ENCODE data around the gene COL4A2.
A peak's percentile ranks its signal among the peaks of the same experiment; 100 is the strongest.

The COL4A2 gene

DNA sequence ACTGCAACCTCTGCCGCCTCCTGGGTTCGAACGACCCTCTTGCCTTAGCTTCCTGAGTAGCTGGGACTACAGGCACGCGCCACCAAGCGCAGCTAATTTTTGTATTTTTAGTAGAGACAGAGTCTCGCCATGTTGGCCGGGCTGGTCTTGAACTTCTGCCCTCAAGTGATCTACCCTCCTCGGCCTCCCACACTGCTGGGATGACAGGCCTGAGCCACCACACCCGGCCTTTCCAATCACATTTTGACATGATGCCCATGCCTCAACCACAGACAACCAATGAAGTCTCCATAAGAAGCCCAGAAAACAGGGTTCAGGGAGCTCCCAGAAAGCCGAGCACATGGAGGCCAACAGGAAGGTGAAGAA lies 242.7 kb downstream of the COL4A2 start:
- DNase-seq = no peak

DNA sequence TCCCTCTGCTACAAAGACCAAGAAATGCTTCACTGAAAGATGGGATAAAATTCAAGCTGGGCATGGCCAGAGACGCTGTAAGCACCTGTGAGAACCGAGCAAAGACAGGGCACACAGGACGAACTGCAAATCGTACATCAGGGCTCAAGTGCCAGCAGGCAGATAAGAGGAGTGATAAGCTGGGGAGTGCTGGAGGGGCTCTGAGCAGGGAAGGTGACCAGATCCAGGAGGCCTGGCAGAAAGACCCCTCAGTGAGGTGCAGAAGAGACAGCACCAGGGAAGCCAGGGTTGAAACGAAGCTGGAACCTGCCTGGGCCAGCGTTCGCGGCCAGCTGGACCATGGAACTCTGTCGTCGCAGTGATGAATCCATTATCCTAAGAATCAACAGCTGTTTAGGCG lies 244.2 kb downstream of the COL4A2 start:
- no peak for DNase-seq

DNA sequence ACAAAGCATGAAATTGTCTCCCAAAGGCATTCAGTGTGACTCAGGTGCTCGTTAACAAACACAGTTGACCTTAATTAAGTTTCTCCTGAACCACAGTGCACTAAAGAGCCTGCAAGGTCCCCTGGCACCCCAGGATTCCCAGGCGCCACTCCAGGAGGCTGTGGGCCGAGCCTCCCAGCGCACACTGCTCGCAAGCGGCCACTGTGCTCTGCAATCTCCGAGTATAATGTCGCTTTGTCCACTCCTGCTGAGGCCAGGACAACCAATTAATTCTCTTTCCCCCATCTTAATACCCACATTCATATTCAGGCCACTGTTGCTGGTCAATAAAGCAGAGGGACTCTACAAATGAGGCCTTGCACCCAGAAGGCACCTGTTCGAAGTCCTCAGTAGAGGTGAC lies 245.7 kb downstream of the COL4A2 start:
- DNase-seq = no peak

DNA sequence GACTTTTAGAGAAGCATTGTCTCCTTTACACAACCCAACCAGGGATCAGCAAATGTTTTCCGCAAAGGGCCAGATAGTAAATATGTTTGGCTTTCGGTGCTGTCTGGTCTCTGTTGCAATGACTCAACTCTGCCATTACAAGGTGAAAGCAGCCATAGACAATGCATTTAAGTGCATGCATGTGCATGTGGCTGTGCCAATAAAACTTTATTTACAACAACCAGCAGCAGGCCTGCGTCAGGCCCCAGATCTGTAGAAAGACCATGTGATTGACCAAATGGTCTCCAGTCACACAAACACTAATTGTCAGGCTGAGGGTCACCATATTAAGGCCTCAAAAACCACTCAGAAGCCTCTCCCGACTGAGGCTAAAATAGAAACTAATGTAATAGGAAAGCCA lies 246.3 kb downstream of the COL4A2 start:
- no peak for DNase-seq

DNA sequence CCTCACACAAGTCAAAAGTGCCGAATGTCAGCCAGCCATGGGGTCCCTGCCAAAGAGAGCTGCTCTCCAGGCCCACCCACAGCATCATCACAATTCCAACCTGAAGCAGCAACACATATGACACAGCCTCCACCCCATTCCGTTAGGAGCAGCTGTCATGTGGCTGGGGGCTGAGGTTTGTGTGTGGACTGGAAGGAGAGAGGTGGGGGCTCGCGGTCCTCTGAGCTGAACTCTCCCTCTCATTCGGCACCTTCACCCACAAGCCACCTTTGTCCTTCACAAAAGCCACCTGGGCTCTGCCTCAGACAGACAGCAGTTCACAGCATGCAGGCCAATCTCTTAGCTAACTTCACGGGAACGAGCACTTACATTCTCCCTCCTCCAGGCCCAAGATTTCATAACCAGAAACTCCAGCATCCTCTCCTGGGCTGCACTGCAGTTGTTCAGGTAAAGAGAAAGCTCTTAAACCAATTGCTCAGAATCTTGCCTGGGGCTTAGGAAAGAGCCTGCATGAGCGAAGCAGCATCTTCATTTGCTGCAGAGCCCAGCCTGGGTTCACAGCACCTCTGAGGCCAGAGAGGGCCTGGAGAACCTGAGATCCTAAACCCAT lies 247.2 kb downstream of the COL4A2 start:
- DNase-seq = no peak

DNA sequence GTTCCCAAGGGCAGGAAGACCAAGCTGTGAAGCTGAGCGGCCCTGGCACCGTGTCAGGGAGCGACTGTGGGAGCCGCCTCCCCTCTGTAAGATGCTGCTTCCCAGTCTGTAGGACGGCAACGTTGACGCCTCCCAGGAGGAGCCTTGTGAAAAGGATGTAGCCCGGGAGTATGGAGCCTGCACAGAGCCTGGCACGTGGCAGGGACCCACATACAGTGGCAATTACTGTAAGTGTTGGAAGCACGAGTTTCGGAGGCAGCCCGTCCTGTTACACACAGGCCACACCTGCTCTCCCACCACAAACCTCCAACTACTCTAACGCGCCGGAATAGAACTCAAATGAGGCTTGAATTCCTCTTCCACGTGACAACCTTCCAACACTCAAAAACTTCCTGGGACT lies 247.9 kb downstream of the COL4A2 start:
- no peak for DNase-seq

DNA sequence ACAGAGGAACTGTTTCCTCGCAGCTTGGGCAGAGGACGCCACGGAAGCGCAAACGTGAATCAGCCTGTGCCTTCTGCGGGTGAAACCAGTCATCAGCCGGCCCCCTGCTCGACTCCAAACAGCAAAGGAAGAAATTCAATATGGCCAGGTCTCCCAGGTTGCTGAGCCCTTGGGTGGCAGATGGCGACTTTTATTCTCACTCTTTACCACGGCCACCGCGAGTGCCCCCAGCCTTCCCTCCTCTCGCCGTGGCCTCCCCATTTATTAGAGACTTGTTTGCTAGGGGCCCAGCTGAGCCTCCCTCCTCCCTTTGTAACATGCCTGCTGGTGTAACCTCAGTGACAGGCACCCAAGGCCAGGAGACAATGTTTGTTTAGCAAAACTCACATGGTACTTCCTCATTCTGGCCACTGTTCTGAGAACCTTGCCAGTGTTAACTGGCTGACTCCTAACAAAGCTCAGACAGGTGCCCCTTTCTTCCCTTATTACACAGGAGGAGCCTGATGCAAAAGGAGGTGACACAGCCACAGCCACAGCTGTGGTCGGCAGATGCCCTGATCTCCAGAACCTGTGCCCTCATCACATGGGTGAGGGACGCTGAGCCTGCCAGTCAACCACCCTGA lies 248.6 kb downstream of the COL4A2 start:
- DNase-seq = peak; percentile 76

DNA sequence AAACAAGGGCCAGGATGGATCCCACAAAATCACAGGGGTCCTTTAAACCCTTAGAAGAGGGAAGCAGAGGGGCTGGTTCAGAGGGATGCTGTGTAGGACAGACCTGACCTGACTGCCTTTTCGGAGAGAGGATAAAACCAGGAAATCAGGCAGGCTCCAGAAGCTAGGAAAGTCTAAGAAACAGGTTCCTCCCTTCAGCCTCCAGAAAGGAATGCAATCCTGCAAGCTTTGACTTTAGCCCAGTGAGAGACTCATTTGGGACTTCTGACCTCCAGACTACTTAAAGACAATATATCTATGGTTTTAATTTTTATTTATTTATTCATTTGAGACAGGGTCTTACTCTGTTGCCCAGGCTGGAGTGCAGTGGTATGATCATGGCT lies 249.1 kb downstream of the COL4A2 start:
- no peak for DNase-seq

DNA sequence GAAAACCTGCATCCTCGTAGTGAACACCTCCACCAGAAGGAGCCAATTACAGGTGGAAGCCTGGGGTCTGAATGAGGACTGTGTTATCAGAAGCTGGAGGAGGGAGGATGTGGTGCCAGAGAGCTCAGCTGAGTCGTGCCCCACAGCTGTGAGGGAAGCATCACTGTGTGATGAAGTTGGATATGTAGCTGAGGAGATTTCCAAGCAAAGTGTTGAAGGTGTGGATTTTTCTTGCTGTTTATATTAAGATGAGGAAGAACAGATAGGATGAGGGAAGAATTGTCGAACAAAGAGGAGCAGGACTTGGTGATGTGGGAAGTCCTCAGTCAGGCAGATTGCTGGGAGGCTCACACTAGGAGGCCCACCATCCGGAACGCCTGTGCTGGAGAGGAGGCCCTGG lies 250.0 kb downstream of the COL4A2 start:
- no peak for DNase-seq

DNA sequence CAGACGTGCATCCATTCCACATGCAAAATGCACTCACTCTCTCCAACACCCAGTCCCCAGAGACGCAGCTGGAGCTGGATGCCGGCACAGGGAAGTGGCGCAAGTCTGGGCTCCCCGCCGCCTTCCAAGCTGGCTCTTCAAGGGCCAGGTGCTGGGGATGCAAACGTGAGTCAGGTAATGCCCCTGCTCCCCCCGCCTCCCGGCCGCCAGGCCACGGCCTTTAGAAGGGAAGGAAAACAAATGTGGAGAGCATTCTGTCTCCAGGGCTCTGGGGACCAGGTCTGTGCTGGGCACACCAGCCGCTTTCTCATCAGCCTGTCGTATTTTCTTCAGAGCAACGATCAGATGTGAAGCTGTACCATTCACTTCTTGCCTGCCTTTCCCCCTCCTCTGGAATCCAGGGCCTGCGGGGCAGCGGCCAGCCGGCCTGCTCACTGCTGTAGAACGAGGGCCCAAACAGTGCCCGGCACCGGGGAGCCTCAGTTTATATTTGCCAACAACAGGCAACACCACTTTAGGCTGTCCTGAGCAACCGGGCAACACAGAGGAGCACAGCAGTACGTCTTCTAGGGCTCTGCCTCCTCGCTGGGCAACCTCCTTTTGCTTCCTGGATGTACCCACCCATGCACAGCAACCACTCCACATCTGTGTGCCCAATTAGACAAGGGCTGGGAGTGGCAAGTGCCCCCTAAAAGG lies 250.7 kb downstream of the COL4A2 start:
- DNase-seq = peak; percentile 52

DNA sequence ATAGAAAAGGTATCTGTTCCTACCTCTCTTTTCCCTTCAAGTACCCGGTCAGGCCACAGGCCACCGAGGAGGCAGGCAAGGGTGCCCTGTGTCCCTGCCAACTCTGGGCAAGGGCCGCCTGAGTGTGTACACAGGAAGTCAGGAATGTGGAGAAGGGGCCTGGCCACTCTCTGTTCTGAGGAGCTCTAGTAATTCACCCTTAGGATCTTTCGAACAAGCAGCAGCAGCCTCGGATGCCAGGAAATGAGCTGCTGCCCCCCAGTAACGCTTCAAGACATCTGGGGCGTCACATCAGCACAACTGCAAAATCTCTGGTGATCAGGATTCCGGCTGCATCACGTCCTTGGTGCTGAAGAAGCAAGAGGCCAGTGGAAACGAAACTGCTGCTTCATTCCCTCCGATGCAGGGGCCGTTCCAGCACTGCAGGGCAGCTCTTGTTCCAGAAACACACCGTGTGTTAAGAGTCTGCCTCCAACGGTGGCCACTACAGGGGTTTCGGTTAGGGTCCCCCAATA lies 252.4 kb downstream of the COL4A2 start:
- no peak for DNase-seq

DNA sequence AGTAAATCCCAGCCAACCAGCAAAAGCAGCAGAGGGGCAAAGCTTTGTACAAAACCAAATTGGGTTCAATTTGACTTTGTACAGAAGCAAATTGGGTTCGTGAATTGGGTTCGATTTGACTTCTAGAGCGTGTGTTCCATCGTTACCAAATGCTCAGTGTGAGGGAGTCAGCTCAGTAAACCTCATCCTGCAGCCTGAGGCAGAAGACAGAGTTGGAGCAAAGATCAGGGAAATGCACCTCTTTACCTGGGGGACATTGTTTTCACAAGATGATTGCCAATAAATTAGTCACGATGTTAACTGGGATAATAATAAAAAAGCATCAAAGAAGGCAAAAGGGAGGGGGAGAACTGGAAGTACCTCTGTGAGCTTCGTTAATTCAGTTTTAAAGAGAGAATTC lies 252.9 kb downstream of the COL4A2 start:
- DNase-seq = no peak

DNA sequence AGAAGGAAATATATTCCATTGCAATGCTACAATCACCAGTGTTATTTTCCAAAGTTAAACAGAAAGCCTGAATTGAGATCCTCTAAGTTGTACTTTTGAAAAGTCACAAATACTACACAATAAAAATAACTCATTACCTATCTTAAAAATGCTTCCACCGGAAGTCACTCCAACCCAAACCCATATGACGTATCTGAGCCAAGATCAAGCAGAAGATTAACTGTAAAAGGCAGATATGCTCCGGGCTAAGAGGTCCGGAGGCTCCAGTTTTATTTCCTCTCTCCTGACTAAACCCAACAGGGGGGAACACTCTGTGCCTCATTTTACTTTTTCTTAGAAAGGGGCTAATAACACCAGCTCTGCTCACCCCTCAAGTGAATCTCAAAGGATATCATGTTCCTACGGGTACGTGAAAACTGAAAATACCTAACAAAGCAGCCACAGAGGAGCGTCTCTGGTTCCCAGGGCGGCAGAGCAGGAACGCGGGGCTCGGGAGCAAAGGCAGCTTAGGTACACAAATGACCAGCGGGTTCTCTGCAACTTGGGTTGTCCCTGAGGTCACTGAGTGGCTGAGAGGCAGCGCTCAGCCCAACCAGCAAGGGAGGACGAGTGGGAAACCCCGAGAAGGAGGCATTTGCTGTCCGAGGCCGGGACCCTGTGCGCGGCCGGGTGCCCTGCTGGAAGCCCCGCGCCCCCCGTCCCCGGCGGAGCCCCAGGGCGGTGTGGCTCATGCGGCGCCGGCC lies 253.7 kb downstream of the COL4A2 start:
- peak; percentile 8 for DNase-seq

DNA sequence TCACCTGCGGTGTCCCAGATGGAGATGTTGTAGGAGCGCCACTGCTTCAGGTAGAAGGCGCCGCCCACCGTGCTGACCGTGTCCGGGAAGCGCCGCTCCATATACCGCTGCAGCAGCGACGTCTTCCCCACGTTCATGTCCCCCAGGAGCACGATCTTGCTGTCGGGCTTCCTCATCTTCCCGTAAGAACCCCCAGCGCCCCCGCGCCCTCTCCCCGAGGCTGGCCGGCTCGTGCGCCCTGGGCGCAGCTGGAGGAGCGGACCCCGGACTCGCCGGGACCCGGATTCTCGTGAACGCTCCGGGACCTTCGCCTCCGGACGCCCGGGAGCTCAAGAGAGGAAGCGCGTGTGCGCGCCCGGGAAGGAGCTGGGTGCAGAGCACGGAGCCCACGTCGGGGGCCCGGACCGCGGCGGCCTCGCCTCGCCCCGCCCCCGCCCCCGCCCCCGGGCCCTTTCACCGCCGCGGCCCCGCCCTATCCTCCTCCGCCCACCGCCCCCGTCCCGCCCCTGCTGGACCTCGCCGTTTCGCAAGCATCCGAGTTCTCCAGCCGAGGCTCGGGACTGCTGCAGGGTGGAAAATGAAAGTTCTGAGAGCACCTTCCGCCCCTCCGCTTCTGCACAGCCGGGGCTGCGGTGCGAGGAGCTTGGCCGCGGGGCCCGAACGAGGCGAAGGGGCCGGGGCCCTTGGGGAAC lies 254.4 kb downstream of the COL4A2 start, which contains the start of gene RAB20:
Gene RAB20 (minus strand): TSS at position 379 of the 692 bp plus-strand sequence. CDS start 203 bp downstream, at position 176.
- DNase-seq = peak; percentile 73

DNA sequence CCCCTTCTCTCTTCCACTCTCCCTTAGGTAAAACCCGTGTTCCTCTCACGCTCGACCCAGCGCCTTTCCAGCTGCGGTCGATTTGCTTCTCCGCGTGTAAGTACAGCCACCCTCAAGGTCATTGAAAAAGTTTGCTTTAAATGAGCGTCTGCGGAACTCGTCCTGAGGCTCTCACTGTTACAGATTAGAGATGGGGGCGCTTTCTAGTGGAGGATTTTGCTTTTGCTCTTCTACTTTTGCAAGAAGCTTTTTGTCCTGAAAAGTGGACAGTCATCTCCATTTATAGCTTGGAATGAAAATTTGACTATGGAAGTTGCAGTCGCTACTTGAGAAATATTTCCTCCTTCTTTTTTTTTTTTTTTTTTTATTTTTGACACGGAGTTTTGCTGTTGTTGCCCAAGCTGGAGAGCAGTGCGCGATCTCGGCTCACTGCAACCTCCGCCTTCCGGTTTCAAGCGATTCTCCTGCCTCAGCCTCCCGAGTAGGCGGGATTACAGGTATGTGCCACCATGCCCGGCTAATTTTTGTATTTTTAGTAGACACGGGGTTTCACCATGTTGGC lies 255.0 kb downstream of the COL4A2 start:
- peak; percentile 73 for DNase-seq

All from NCI-H526 treated with DMSO at 0.1 percent for 48 hours (cell line).